A673 (cell line): Measurements from ENCODE around the gene PDE8A. TPM values are rescaled to one million over a fixed set of nuclear protein-coding genes. Genes with fewer than 3 reads are reported as not detected.
"Not testable (repeated sequence)": the region's sequence is repeated elsewhere in the genome, so short reads cannot be mapped to it uniquely, and the experiment has no call there.

ENCODE experiments used
- BruUV-seq: library from RNA; stranded (reverse); fragments of 400-500 nt; replicated peaks from 2 replicates; lab custom pipeline; 2021; lab: Mats Ljungman, UMichigan
- CTCF ChIA-PET: fragments of 300-600 bp; sonication (Branson Sonifier 250); formaldehyde crosslinking; loops from one replicate; lab custom pipeline; 2022; ENCODE audit warnings: antibody characterized with exemption; lab: Charles Lee
- POLR2A ChIA-PET: fragments of 300-600 bp; sonication (Branson Sonifier 250); formaldehyde crosslinking; loops from one replicate; lab custom pipeline; 2022; ENCODE audit warnings: antibody characterized with exemption; ENCODE audit not compliant: low non-redundant PET; lab: Charles Lee
- DNase-seq: peaks from one replicate; pipeline ENCODE4 v3.0.0-alpha.2; 2015; ENCODE audit warnings: low spot score
- H3K27ac ChIP-seq: fragments of 200-600 bp; sonication (generic); 2 replicates; pipeline ENCODE4 v1.5.1; 2016; ENCODE audit warnings: mixed run types, low read depth, mild to moderate bottlenecking, mixed read lengths, antibody characterized with exemption, low read length; ENCODE audit not compliant: poor library complexity, severe bottlenecking
- H3K27me3 ChIP-seq: fragments of 200-600 bp; sonication (generic); replicated peaks from 2 replicates; pipeline ENCODE4 v1.6.1; 2017; ENCODE audit warnings: mixed run types, low read depth, mild to moderate bottlenecking, mixed read lengths, antibody characterized with exemption, low read length; ENCODE audit not compliant: insufficient read depth, poor library complexity
- H3K36me3 ChIP-seq: fragments of 200-600 bp; sonication (generic); 2 replicates; pipeline ENCODE4 v1.6.1; 2016; ENCODE audit warnings: mixed run types, mild to moderate bottlenecking, mixed read lengths, antibody characterized with exemption, low read length; ENCODE audit not compliant: insufficient read depth, poor library complexity, severe bottlenecking
- H3K4me1 ChIP-seq: fragments of 200-600 bp; sonication (generic); 2 replicates; pipeline ENCODE4 v1.6.1; 2017; ENCODE audit warnings: mixed run types, mild to moderate bottlenecking, mixed read lengths, antibody characterized with exemption, low read length; ENCODE audit not compliant: insufficient read depth, poor library complexity, severe bottlenecking
- H3K4me3 ChIP-seq: fragments of 200-600 bp; sonication (generic); 2 replicates; pipeline ENCODE4 v1.5.1; 2016; ENCODE audit warnings: low read depth, mixed run types, mild to moderate bottlenecking, mixed read lengths, low read length; ENCODE audit not compliant: poor library complexity, severe bottlenecking
- H3K9me3 ChIP-seq: fragments of 200-600 bp; sonication (generic); 2 replicates; pipeline ENCODE4 v1.6.1; 2016; ENCODE audit warnings: mixed run types, low read depth, mild to moderate bottlenecking, mixed read lengths, antibody characterized with exemption, low read length; ENCODE audit not compliant: poor library complexity, severe bottlenecking
- CTCF ChIP-seq: fragments of 300-800, 200-600 bp; sonication (generic); conservative IDR thresholded peaks from 2 replicates; pipeline ENCODE4 v1.5.1; 2017; ENCODE audit warnings: low read depth, mild to moderate bottlenecking, antibody characterized with exemption, low read length, moderate library complexity, mixed read lengths
- EZH2 ChIP-seq: fragments of 200-600 bp; sonication (generic); IDR thresholded peaks from 2 replicates; pipeline ENCODE4 v1.6.1; 2017; ENCODE audit warnings: borderline replicate concordance, low read depth, mild to moderate bottlenecking, mixed read lengths, antibody characterized with exemption, low read length; ENCODE audit not compliant: poor library complexity, severe bottlenecking
- intact Hi-C: fragments of 100-400 bp; cut with micrococcal nuclease; formaldehyde crosslinking; loops from one replicate; pipeline ENCODE4 v1.10.0; 2022; ENCODE audit not compliant: unreplicated experiment
- total RNA-seq: library from RNA; stranded (reverse); gene quantifications from 2 replicates; pipeline ENCODE4 v1.2.3, GENCODE V29; 2021

The PDE8A gene
- total RNA-seq, 1 experiment from 2014 or later = 80.7 TPM

- no peaks in the 10 kb centered on the region for H3K27me3 ChIP-seq
- ChIA-PET CTCF (no interaction called here), POLR2A (no interaction called here)
- H3K4me1 ChIP-seq = no peaks in the 10 kb centered on the region
- TF ChIP-seq CTCF (no peak), EZH2 (no peak)
- H3K4me3 ChIP-seq = no peak overlapping the region
- BruUV-seq = no TSS peak
- H3K36me3 ChIP-seq = no peaks in the 10 kb centered on the region
- DNase-seq = no peak
- no peak overlapping the region for H3K27ac ChIP-seq
- no peaks in the 10 kb centered on the region for H3K9me3 ChIP-seq
- intact Hi-C loops = no loop called here
These were observed 196.7 kb downstream of the PDE8A start for GRCh38 chr15:85178308-85178707.

GRCh38 chr15:85179700-85180099, 198.0 kb downstream of the PDE8A start:
- BruUV-seq = no TSS peak
- Histone ChIP-seq H3K4me1 (no peaks in the 10 kb centered on the region), H3K27me3 (no peaks in the 10 kb centered on the region), H3K27ac (no peak overlapping the region), H3K4me3 (no peak overlapping the region), H3K36me3 (no peaks in the 10 kb centered on the region), H3K9me3 (no peaks in the 10 kb centered on the region)
- intact Hi-C loops = no loop called here
- ChIA-PET POLR2A (no interaction called here), CTCF (interaction anchor here (0.7 kb wide), 1 partner anchor 210 kb away, joined by 4 read pairs; no protein-coding TSS in a partner anchor)
- no peak for DNase-seq
- TF ChIP-seq EZH2 (no peak), CTCF (no peak)

- H3K9me3 ChIP-seq, POLR2A ChIA-PET, BruUV-seq, DNase-seq, H3K27ac ChIP-seq, intact Hi-C loops, H3K36me3 ChIP-seq, H3K4me1 ChIP-seq, H3K4me3 ChIP-seq, H3K27me3 ChIP-seq, CTCF ChIA-PET: not testable (repeated sequence)
These were observed 203.7 kb downstream of the PDE8A start for GRCh38 chr15:85185350-85185749.

GRCh38 chr15:85188171-85188577, 206.5 kb downstream of the PDE8A start:
- DNase-seq, POLR2A ChIA-PET, BruUV-seq, H3K4me1 ChIP-seq, H3K4me3 ChIP-seq, CTCF ChIA-PET, H3K36me3 ChIP-seq, intact Hi-C loops, H3K27ac ChIP-seq, H3K27me3 ChIP-seq, H3K9me3 ChIP-seq: not testable (repeated sequence)

Other genes starting within 250 kb of the PDE8A start
- gene ZNF592, start 233.3 kb upstream of the PDE8A start, total RNA-seq = 32.9 and 37.2 TPM in 2 replicates
- gene ALPK3, start 164.5 kb upstream of the PDE8A start, total RNA-seq = 0.67 and 0.70 TPM in 2 replicates
- not detected in 2 replicates for gene SLC28A1, start 97.2 kb upstream of the PDE8A start, total RNA-seq